Psoas muscle (tissue), 8 donors: ENCODE data around the gene LMNB1. TPM values are rescaled to one million over a fixed set of nuclear protein-coding genes. Genes with fewer than 3 reads are reported as not detected.
"Not testable (repeated sequence)": the region's sequence is repeated elsewhere in the genome, so short reads cannot be mapped to it uniquely, and the experiment has no call there.

Experiments
- ATAC-seq, 4 donors: fragments of 200-7000 bp; cut with Tn5 transposase; one replicate each; pipeline ENCODE4 v1.9.1; 2020; ENCODE audit warnings: moderate library complexity in 3 of 4, mild to moderate bottlenecking in 2 of 4
- DNase-seq, 2 donors: peaks; one replicate each; pipeline ENCODE4 v3.0.0-alpha.2; 2020
- H3K27ac ChIP-seq: fragments of 200-600 bp; one replicate; pipeline ENCODE4 v1.8.0; 2022
- H3K27me3 ChIP-seq, 3 donors: fragments of 200-600 bp in 1 of 3; one replicate each; pipeline versions ENCODE4 v1.6.1 to v1.8.0; 2013 to 2022; ENCODE audit warnings: low read length in 2 of 3, mild to moderate bottlenecking in 2 of 3, moderate library complexity in 1 of 3; ENCODE audit not compliant: insufficient read depth in 3 of 3
- H3K36me3 ChIP-seq, 2 donors: fragments of 200-600 bp in 1 of 2; one replicate each; pipeline versions ENCODE4 v1.6.1 to v1.8.0; 2013 to 2022; ENCODE audit warnings: low read depth in 1 of 2, mild to moderate bottlenecking in 1 of 2, moderate library complexity in 1 of 2; ENCODE audit not compliant: insufficient read depth in 1 of 2
- H3K4me1 ChIP-seq: fragments of 200-600 bp; one replicate; pipeline ENCODE4 v1.8.0; 2022
- H3K4me3 ChIP-seq: fragments of 200-600 bp; one replicate; pipeline ENCODE4 v1.8.0; 2022; ENCODE audit warnings: mild to moderate bottlenecking
- H3K9me3 ChIP-seq: fragments of 200-600 bp; one replicate; pipeline ENCODE4 v1.8.0; 2022
- CTCF ChIP-seq: fragments of 200-600 bp; IDR thresholded peaks from one replicate; pipeline ENCODE4 v1.8.0; 2022; ENCODE audit warnings: antibody characterized with exemption
- WGBS, 3 donors: extraction: QIAGEN DNeasy Blood & Tissue Kit; methylation state at CpG; one replicate each; pipeline versions ENCODE4 v1.1.6 to v1.1.7; 2013; 5-methylcytosine and 5-hydroxymethylcytosine counted together
- intact Hi-C, 2 donors: fragments of 100-400 bp; cut with DNase I; formaldehyde crosslinking; loops; one replicate each; pipeline versions ENCODE4 v1.11.0 to v1.14.2; 2022
- polyA plus RNA-seq, 3 donors: library from polyadenylated mRNA; stranded (reverse); fragments of 200-250 nt; gene quantifications; one replicate each; pipeline ENCODE4 v1.2.3, GENCODE V29; 2013
- total RNA-seq, 4 donors: library from RNA; stranded (reverse); fragmentation: NEBNext Ultra II Directional in 2 of 4; extraction: Animal tissue kit (Norgen Biotek cat#: 25700) in 2 of 4; gene quantifications; one replicate each; pipeline versions ENCODE4 v1.2.1 to v1.2.4, GENCODE V29; 2021 to 2023
- donor health status: healthy with polysubstance abuse.
- donor health status: DM: no; HTN: no; CAD: no; lungs with moderate emphysema.
- donor health status: Bipolar disorder and iron deficiency.
- donor health status: healthy.
- donor health status: DM: yes; HTN: yes; CAD: no.
- donor health status: DM: no; HTN: no; CAD: no.
- donor health status: DM: no; HTN: no; CAD: no.
- donor health status: DM: yes; HTN: yes; CAD: no.

Gene LMNB1
- total and polyA plus RNA-seq, 7 donors: 0.66 to 4.1 (median 1.4) TPM

GRCh38 chr5:126793097-126793496, 16.2 kb downstream of the LMNB1 start:
- DNase-seq (no peak), ATAC-seq (no peak)
- WGBS, 3 donors: 86 to 88% (median 86%) methylated on average over 3 of the region's 3 CpGs

GRCh38 chr5:126793648-126794047, 16.7 kb downstream of the LMNB1 start:
- intact Hi-C loops, H3K4me1 ChIP-seq, ATAC-seq, DNase-seq, H3K9me3 ChIP-seq, H3K27me3 ChIP-seq, H3K4me3 ChIP-seq, H3K27ac ChIP-seq, H3K36me3 ChIP-seq: not testable (repeated sequence)
- WGBS, 3 donors: 94 to 96% (median 95%) methylated on average over 9 of the region's 9 CpGs

More at GRCh38 chr5:126793097-126793496, 16.2 kb downstream of the LMNB1 start:
- intact Hi-C loops: no loop called here
- no peak overlapping the region for H3K27ac ChIP-seq
- TF ChIP-seq CTCF: no peak
- H3K4me3 ChIP-seq: no peak overlapping the region
- no peaks in the 10 kb centered on the region for H3K4me1 ChIP-seq
- H3K9me3 ChIP-seq: no peaks in the 10 kb centered on the region
- no peaks in the 10 kb centered on the region for H3K27me3 ChIP-seq
- no peaks in the 10 kb centered on the region for H3K36me3 ChIP-seq

GRCh38 chr5:126794157-126794828, 17.4 kb downstream of the LMNB1 start:
- no peaks in the 10 kb centered on the region for H3K36me3 ChIP-seq
- H3K4me1 ChIP-seq: no peaks in the 10 kb centered on the region
- no peak overlapping the region for H3K4me3 ChIP-seq
- DNase-seq (no peak), ATAC-seq (no peak)
- TF ChIP-seq CTCF: no peak
- no peaks in the 10 kb centered on the region for H3K9me3 ChIP-seq
- 57 to 78% (median 73%) methylated on average over 6 of the region's 6 CpGs for WGBS, 3 donors
- no peaks in the 10 kb centered on the region for H3K27me3 ChIP-seq
- H3K27ac ChIP-seq: no peak overlapping the region
- intact Hi-C loops: no loop called here

- no peak for ATAC-seq
- intact Hi-C loops: no loop called here
- 77 to 100% (median 95%) methylated on average over 1 of the region's 1 CpG for WGBS, 3 donors
Measured at GRCh38 chr5:126799780-126800179, 22.8 kb downstream of the LMNB1 start.

More at GRCh38 chr5:126799780-126800179, 22.8 kb downstream of the LMNB1 start:
- Histone ChIP-seq H3K36me3 (no peaks in the 10 kb centered on the region), H3K27ac (no peak overlapping the region), H3K4me1 (no peaks in the 10 kb centered on the region), H3K9me3 (no peaks in the 10 kb centered on the region), H3K27me3 (no peaks in the 10 kb centered on the region), H3K4me3 (no peak overlapping the region)
- TF ChIP-seq CTCF: no peak
- DNase-seq: no peak
